ENCODE data around the gene SUMF1. TPM values are rescaled to one million over a fixed set of nuclear protein-coding genes. Genes with fewer than 3 reads are reported as not detected.
"Not testable (repeated sequence)": the region's sequence is repeated elsewhere in the genome, so short reads cannot be mapped to it uniquely, and the experiment has no call there.

Gene SUMF1
- total and polyA plus RNA-seq, 4 donors, result 11.6 to 50.0 (median 31.5) TPM

- H3K4me3 ChIP-seq, result no peak overlapping the region
- H3K27me3 ChIP-seq (ENCODE audit: control insufficient read depth in 3 of 3, insufficient read depth in 3 of 3, low read length in 2 of 3), result no peaks in the 10 kb centered on the region
- no peak overlapping the region for H3K27ac ChIP-seq (ENCODE audit: low read depth in 1 of 2, low read length in 1 of 2)
- H3K9me3 ChIP-seq (ENCODE audit: control insufficient read depth in 4 of 4, insufficient read depth in 3 of 4, low read length in 3 of 4), result no peaks in the 10 kb centered on the region
- DNase-seq (no peak), ATAC-seq (ENCODE audit: insufficient read depth, low FRiP score) (no peak)
- H3K9ac ChIP-seq (ENCODE audit: insufficient read depth in 1 of 2, low read length in 2 of 2), result no peak overlapping the region
- peaks cover 0 to 3% (median 0%) of the 10 kb centered on the region in 5 donors for H3K4me1 ChIP-seq (ENCODE audit: control insufficient read depth in 5 of 5, insufficient read depth in 5 of 5, low read length in 5 of 5)
- 89 to 96% methylated on average over 4 of the region's 4 CpGs for WGBS, 2 donors
- H3K36me3 ChIP-seq (ENCODE audit: control insufficient read depth in 4 of 4, insufficient read depth in 4 of 4, low read length in 4 of 4), result no peaks in the 10 kb centered on the region
- no peak for TF ChIP-seq CTCF (IDR thresholded peaks at IDR 0.05; ENCODE audit: control extremely low read depth, extremely low read depth)
Observed at GRCh38 chr3:4460334-4460733, 6.7 kb downstream of the SUMF1 start.

GRCh38 chr3:4458961-4459360 is 8.1 kb downstream of the SUMF1 start:
- Histone ChIP-seq H3K27ac (ENCODE audit: low read depth in 1 of 2, low read length in 1 of 2) (no peak overlapping the region), H3K9me3 (ENCODE audit: control insufficient read depth in 4 of 4, insufficient read depth in 3 of 4, low read length in 3 of 4) (no peaks in the 10 kb centered on the region), H3K4me3 (no peak overlapping the region), H3K4me1 (ENCODE audit: control insufficient read depth in 5 of 5, insufficient read depth in 5 of 5, low read length in 5 of 5) (peaks cover 0 to 3% (median 0%) of the 10 kb centered on the region in 5 donors), H3K9ac (ENCODE audit: insufficient read depth in 1 of 2, low read length in 2 of 2) (no peak overlapping the region), H3K27me3 (ENCODE audit: control insufficient read depth in 3 of 3, insufficient read depth in 3 of 3, low read length in 2 of 3) (no peaks in the 10 kb centered on the region), H3K36me3 (ENCODE audit: control insufficient read depth in 4 of 4, insufficient read depth in 4 of 4, low read length in 4 of 4) (no peaks in the 10 kb centered on the region)
- DNase-seq (no peak), ATAC-seq (ENCODE audit: insufficient read depth, low FRiP score) (no peak)
- no peak for TF ChIP-seq CTCF (IDR thresholded peaks at IDR 0.05; ENCODE audit: control extremely low read depth, extremely low read depth)
- WGBS, 2 donors, result 93 to 95% methylated on average over 3 of the region's 3 CpGs

GRCh38 chr3:4456780-4457179 is 10.3 kb downstream of the SUMF1 start:
- not testable (repeated sequence) for H3K27me3 ChIP-seq (ENCODE audit: control insufficient read depth in 3 of 3, insufficient read depth in 3 of 3, low read length in 2 of 3); H3K9ac ChIP-seq (ENCODE audit: insufficient read depth in 1 of 2, low read length in 2 of 2); H3K4me3 ChIP-seq; H3K9me3 ChIP-seq (ENCODE audit: control insufficient read depth in 4 of 4, insufficient read depth in 3 of 4, low read length in 3 of 4); H3K27ac ChIP-seq (ENCODE audit: low read depth in 1 of 2, low read length in 1 of 2); DNase-seq; H3K36me3 ChIP-seq (ENCODE audit: control insufficient read depth in 4 of 4, insufficient read depth in 4 of 4, low read length in 4 of 4); H3K4me1 ChIP-seq (ENCODE audit: control insufficient read depth in 5 of 5, insufficient read depth in 5 of 5, low read length in 5 of 5); ATAC-seq (ENCODE audit: insufficient read depth, low FRiP score)
- WGBS, 2 donors, result 92 to 95% methylated on average over 14 of the region's 14 CpGs

- Histone ChIP-seq H3K36me3 (ENCODE audit: control insufficient read depth in 4 of 4, insufficient read depth in 4 of 4, low read length in 4 of 4) (peaks cover 0 to 4% (median 2%) of the 10 kb centered on the region in 4 donors), H3K9ac (ENCODE audit: insufficient read depth in 1 of 2, low read length in 2 of 2) (no peak overlapping the region), H3K27ac (ENCODE audit: low read depth in 1 of 2, low read length in 1 of 2) (no peak overlapping the region), H3K4me1 (ENCODE audit: control insufficient read depth in 5 of 5, insufficient read depth in 5 of 5, low read length in 5 of 5) (peaks cover 0 to under 1% (median 0%) of the 10 kb centered on the region in 5 donors), H3K27me3 (ENCODE audit: control insufficient read depth in 3 of 3, insufficient read depth in 3 of 3, low read length in 2 of 3) (no peaks in the 10 kb centered on the region), H3K9me3 (ENCODE audit: control insufficient read depth in 4 of 4, insufficient read depth in 3 of 4, low read length in 3 of 4) (no peaks in the 10 kb centered on the region), H3K4me3 (no peak overlapping the region)
- no peak for ATAC-seq (ENCODE audit: insufficient read depth, low FRiP score)
- DNase-seq, result no peak
- no peak for TF ChIP-seq CTCF (IDR thresholded peaks at IDR 0.05; ENCODE audit: control extremely low read depth, extremely low read depth)
Observed at GRCh38 chr3:4454142-4454541, 12.9 kb downstream of the SUMF1 start.

Measured in lung (tissue), 12 donors.